ENCODE data around the gene SLC25A5. TPM values are rescaled to one million over a fixed set of nuclear protein-coding genes. Genes with fewer than 3 reads are reported as not detected.

SLC25A5 gene
- total RNA-seq, 1 donor from 2014 or later, result 118 TPM

DNA sequence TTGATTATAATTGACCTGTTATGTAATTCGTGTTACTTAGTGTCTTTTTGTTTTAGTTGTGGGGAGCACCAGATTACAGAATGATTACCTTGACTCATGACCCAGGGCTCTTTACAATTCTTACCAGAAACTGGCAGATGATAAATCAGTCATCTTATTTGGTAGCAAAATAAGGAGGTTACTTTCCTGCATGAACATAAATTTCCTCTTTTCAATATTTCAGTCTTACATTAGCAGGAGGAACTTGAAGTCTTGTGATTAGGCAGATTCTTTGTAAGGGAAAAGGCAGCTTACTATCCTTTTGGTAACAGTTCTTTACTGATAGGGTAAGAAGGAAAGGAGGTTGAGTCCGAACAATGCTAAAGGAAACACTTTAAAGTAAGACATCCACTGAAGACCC lies 26.0 kb upstream of the SLC25A5 start:
- H3K9me3 ChIP-seq (ENCODE audit: control insufficient read depth in 3 of 3, low read length in 3 of 3), result no peaks in the 10 kb centered on the region
- no peak overlapping the region for H3K9ac ChIP-seq (ENCODE audit: low read depth in 1 of 3, low read length in 3 of 3)
- H3K27ac ChIP-seq (ENCODE audit: low read depth, low read length), result no peak overlapping the region
- H3K36me3 ChIP-seq (ENCODE audit: control insufficient read depth in 3 of 3, insufficient read depth in 3 of 3, low read length in 3 of 3), result no peaks in the 10 kb centered on the region
- no peak overlapping the region for H3K4me3 ChIP-seq (ENCODE audit: low read length in 3 of 3)
- H3K27me3 ChIP-seq (ENCODE audit: control insufficient read depth in 3 of 3, insufficient read depth in 3 of 3, low read length in 3 of 3), result no peaks in the 10 kb centered on the region
- no peaks in the 10 kb centered on the region for H3K4me1 ChIP-seq (ENCODE audit: control insufficient read depth in 3 of 3, insufficient read depth in 3 of 3, low read length in 3 of 3)

- H3K4me3 ChIP-seq (ENCODE audit: low read length in 3 of 3), result no peak overlapping the region
- H3K4me1 ChIP-seq (ENCODE audit: control insufficient read depth in 3 of 3, insufficient read depth in 3 of 3, low read length in 3 of 3), result no peaks in the 10 kb centered on the region
- H3K27ac ChIP-seq (ENCODE audit: low read depth, low read length), result no peak overlapping the region
- peaks cover 0 to 5% (median 0%) of the 10 kb centered on the region in 3 donors for H3K36me3 ChIP-seq (ENCODE audit: control insufficient read depth in 3 of 3, insufficient read depth in 3 of 3, low read length in 3 of 3)
- no peak overlapping the region for H3K9ac ChIP-seq (ENCODE audit: low read depth in 1 of 3, low read length in 3 of 3)
- H3K27me3 ChIP-seq (ENCODE audit: control insufficient read depth in 3 of 3, insufficient read depth in 3 of 3, low read length in 3 of 3), result no peaks in the 10 kb centered on the region
- no peaks in the 10 kb centered on the region for H3K9me3 ChIP-seq (ENCODE audit: control insufficient read depth in 3 of 3, low read length in 3 of 3)
These were observed 15.0 kb upstream of the SLC25A5 start for GRCh38 chrX:119453202-119453601.

- Histone ChIP-seq H3K4me3 (ENCODE audit: low read length in 3 of 3) (no peak overlapping the region), H3K9me3 (ENCODE audit: control insufficient read depth in 3 of 3, low read length in 3 of 3) (no peaks in the 10 kb centered on the region), H3K27ac (ENCODE audit: low read depth, low read length) (no peak overlapping the region), H3K4me1 (ENCODE audit: control insufficient read depth in 3 of 3, insufficient read depth in 3 of 3, low read length in 3 of 3) (no peaks in the 10 kb centered on the region), H3K9ac (ENCODE audit: low read depth in 1 of 3, low read length in 3 of 3) (no peak overlapping the region), H3K27me3 (ENCODE audit: control insufficient read depth in 3 of 3, insufficient read depth in 3 of 3, low read length in 3 of 3) (no peaks in the 10 kb centered on the region), H3K36me3 (ENCODE audit: control insufficient read depth in 3 of 3, insufficient read depth in 3 of 3, low read length in 3 of 3) (peaks cover 0 to 5% (median 0%) of the 10 kb centered on the region in 3 donors)
These were observed 13.0 kb upstream of the SLC25A5 start for GRCh38 chrX:119455264-119455663.

DNA sequence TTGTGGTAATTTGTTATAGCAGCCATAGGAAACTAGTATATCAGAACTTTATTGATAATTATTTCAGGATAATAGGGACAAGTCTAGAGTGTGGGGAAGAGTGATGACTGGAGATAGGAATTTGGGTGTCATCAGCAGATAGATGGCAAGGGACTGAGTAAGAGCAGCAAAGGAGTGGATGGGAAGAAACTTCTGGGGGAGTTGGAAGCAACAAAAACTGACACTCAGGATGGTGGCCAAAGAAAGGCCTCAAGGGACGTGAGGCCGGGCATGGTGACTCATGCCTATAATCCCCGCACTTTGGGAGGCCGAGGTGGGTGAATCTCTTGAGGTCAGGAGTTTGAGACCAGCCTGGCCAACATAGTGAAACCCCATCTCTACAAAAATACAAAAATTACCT lies 9.1 kb upstream of the SLC25A5 start:
- no peaks in the 10 kb centered on the region for H3K4me1 ChIP-seq (ENCODE audit: control insufficient read depth in 3 of 3, insufficient read depth in 3 of 3, low read length in 3 of 3)
- H3K9me3 ChIP-seq (ENCODE audit: control insufficient read depth in 3 of 3, low read length in 3 of 3), result no peaks in the 10 kb centered on the region

DNA sequence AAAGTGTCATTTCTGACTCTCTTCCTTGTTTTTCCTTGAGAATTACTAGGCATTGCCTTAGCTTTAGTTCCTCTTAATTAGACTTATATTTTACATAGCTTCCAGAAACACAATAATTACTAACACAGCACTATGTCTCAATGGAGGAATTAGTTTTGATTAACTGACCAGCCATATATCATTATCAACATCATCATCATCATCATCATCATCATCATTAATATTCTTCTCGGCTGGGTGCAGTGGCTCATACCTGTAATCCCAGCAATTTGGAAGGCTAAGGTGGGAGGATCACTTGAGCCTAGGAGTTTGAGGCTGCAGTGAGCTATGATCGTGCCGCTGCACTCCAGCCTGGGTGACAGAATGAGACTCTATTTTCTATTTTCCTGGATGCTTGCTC lies 2.7 kb upstream of the SLC25A5 start:
- no peaks in the 10 kb centered on the region for H3K9me3 ChIP-seq (ENCODE audit: control insufficient read depth in 3 of 3, low read length in 3 of 3)
- no peaks in the 10 kb centered on the region for H3K27me3 ChIP-seq (ENCODE audit: control insufficient read depth in 3 of 3, insufficient read depth in 3 of 3, low read length in 3 of 3)
- H3K4me3 ChIP-seq (ENCODE audit: low read length in 3 of 3), result no peak overlapping the region
- peaks cover 6 to 19% (median 13%) of the 10 kb centered on the region in 3 donors for H3K4me1 ChIP-seq (ENCODE audit: control insufficient read depth in 3 of 3, insufficient read depth in 3 of 3, low read length in 3 of 3)
- no peak overlapping the region for H3K9ac ChIP-seq (ENCODE audit: low read depth in 1 of 3, low read length in 3 of 3)
- H3K36me3 ChIP-seq (ENCODE audit: control insufficient read depth in 3 of 3, insufficient read depth in 3 of 3, low read length in 3 of 3), result peaks cover 6 to 7% (median 7%) of the 10 kb centered on the region in 3 donors
- H3K27ac ChIP-seq (ENCODE audit: low read depth, low read length), result no peak overlapping the region

More for the DNA sequence above, 9.1 kb upstream of the SLC25A5 start:
- Histone ChIP-seq H3K27ac (ENCODE audit: low read depth, low read length) (no peak overlapping the region), H3K36me3 (ENCODE audit: control insufficient read depth in 3 of 3, insufficient read depth in 3 of 3, low read length in 3 of 3) (no peaks in the 10 kb centered on the region), H3K4me3 (ENCODE audit: low read length in 3 of 3) (no peak overlapping the region), H3K9ac (ENCODE audit: low read depth in 1 of 3, low read length in 3 of 3) (no peak overlapping the region), H3K27me3 (ENCODE audit: control insufficient read depth in 3 of 3, insufficient read depth in 3 of 3, low read length in 3 of 3) (no peaks in the 10 kb centered on the region)

DNA sequence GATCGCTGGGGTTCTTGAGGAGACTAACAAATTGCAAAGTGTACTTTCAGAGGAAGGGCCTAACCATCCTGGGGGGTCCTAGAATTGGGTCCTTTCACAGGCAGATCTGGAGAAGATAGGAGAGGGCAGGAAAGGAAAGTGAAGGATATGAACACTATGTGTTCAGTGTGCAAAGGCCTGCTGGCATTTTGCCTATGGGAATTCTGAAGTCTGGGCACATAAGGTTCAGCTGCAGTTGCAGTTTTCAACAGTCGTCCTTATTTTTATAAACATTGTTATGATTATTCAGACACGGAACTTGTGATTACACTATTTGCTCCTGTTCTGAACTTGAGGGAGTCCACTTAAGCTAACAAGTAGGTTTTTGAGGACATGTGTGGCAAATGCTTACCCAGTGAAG lies 1.3 kb upstream of the SLC25A5 start:
- H3K27me3 ChIP-seq (ENCODE audit: control insufficient read depth in 3 of 3, insufficient read depth in 3 of 3, low read length in 3 of 3), result no peaks in the 10 kb centered on the region
- H3K4me3 ChIP-seq (ENCODE audit: low read length in 3 of 3), result no peak overlapping the region
- peaks cover 6 to 20% (median 13%) of the 10 kb centered on the region in 3 donors for H3K4me1 ChIP-seq (ENCODE audit: control insufficient read depth in 3 of 3, insufficient read depth in 3 of 3, low read length in 3 of 3)
- H3K9ac ChIP-seq (ENCODE audit: low read depth in 1 of 3, low read length in 3 of 3), result no peak overlapping the region
- H3K36me3 ChIP-seq (ENCODE audit: control insufficient read depth in 3 of 3, insufficient read depth in 3 of 3, low read length in 3 of 3), result peaks cover 8 to 13% (median 12%) of the 10 kb centered on the region in 3 donors
- H3K27ac ChIP-seq (ENCODE audit: low read depth, low read length), result no peak overlapping the region
- H3K9me3 ChIP-seq (ENCODE audit: control insufficient read depth in 3 of 3, low read length in 3 of 3), result no peaks in the 10 kb centered on the region

- H3K9me3 ChIP-seq (ENCODE audit: control insufficient read depth in 3 of 3, low read length in 3 of 3), result no peaks in the 10 kb centered on the region
- no peak overlapping the region for H3K27ac ChIP-seq (ENCODE audit: low read depth, low read length)
- peaks cover 6 to 20% (median 13%) of the 10 kb centered on the region in 3 donors for H3K4me1 ChIP-seq (ENCODE audit: control insufficient read depth in 3 of 3, insufficient read depth in 3 of 3, low read length in 3 of 3)
- H3K36me3 ChIP-seq (ENCODE audit: control insufficient read depth in 3 of 3, insufficient read depth in 3 of 3, low read length in 3 of 3), result peaks cover 8 to 13% (median 12%) of the 10 kb centered on the region in 3 donors
- H3K9ac ChIP-seq (ENCODE audit: low read depth in 1 of 3, low read length in 3 of 3), result peak overlapping the region in 1 of 3 donors; percentile 93
- no peaks in the 10 kb centered on the region for H3K27me3 ChIP-seq (ENCODE audit: control insufficient read depth in 3 of 3, insufficient read depth in 3 of 3, low read length in 3 of 3)
- peak overlapping the region in 2 of 3 donors; percentile 76 to 81 for H3K4me3 ChIP-seq (ENCODE audit: low read length in 3 of 3)
These were observed 811 bp upstream of the SLC25A5 start for GRCh38 chrX:119467433-119467832.

DNA sequence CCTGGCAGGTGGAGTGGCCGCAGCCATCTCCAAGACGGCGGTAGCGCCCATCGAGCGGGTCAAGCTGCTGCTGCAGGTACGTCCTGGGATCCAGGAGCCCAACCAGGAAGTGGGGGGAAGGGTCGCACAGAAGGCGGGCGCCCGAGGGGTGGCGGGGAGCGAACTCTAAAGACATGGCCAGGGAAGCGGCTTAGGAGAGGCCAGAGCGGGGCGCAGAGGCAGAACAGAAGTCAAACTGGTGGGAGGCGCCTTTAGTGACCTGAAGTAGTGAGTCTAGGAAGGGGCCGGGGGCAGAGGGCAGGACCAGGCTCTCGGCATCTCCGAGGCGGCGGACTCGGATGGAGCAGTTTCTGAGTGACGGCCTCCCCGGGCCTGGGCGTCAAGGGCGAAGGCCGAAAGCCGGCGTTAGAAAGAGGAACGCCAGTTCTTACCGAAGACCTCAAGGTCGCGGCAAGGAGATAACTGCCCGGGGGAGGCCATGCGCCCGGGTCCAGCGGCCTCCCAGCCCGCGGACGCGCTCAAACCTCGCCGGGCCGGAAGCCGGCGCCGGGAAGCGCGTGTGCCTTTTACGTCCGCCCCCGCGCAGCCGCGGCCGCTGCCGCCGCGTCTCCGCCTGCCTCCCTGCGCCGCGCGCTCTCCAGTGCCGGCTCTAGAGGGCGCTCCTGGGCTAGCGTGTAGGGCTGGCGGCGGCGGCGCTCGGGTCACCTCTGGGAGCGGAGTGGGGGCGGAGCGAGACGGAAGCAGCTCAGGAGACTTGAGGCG lies 488 bp downstream of the SLC25A5 start:
- H3K36me3 ChIP-seq (ENCODE audit: control insufficient read depth in 3 of 3, insufficient read depth in 3 of 3, low read length in 3 of 3), result peaks cover 8 to 13% (median 12%) of the 10 kb centered on the region in 3 donors
- H3K4me1 ChIP-seq (ENCODE audit: control insufficient read depth in 3 of 3, insufficient read depth in 3 of 3, low read length in 3 of 3), result peaks cover 6 to 20% (median 13%) of the 10 kb centered on the region in 3 donors
- peak overlapping the region; percentile 89 to 93 (median 93) for H3K9ac ChIP-seq (ENCODE audit: low read depth in 1 of 3, low read length in 3 of 3)
- peak overlapping the region; percentile 81 to 84 (median 81) for H3K4me3 ChIP-seq (ENCODE audit: low read length in 3 of 3)
- H3K27ac ChIP-seq (ENCODE audit: low read depth, low read length), result peak overlapping the region; percentile 97
- no peaks in the 10 kb centered on the region for H3K27me3 ChIP-seq (ENCODE audit: control insufficient read depth in 3 of 3, insufficient read depth in 3 of 3, low read length in 3 of 3)
- H3K9me3 ChIP-seq (ENCODE audit: control insufficient read depth in 3 of 3, low read length in 3 of 3), result no peaks in the 10 kb centered on the region

DNA sequence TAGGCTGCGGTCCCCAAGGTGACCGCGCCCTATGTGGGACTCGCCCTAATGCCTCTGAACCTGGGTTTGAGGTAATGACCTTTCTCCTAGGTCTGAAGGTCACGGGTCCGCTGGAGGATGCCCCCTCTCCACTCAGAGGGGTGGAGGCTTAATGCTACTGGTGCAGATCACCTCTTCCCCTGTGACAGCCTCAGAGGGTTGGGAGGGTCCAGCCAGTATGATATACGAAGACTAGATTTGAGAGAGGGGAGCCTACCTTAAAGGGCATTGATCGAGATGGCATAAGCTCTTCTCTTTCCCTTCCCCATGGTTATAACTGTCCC lies 1.0 kb downstream of the SLC25A5 start:
- Histone ChIP-seq H3K27me3 (ENCODE audit: control insufficient read depth in 3 of 3, insufficient read depth in 3 of 3, low read length in 3 of 3) (no peaks in the 10 kb centered on the region), H3K27ac (ENCODE audit: low read depth, low read length) (peak overlapping the region; percentile 97), H3K4me3 (ENCODE audit: low read length in 3 of 3) (peak overlapping the region; percentile 78 to 81 (median 81)), H3K36me3 (ENCODE audit: control insufficient read depth in 3 of 3, insufficient read depth in 3 of 3, low read length in 3 of 3) (peaks cover 8 to 13% (median 12%) of the 10 kb centered on the region in 3 donors), H3K9me3 (ENCODE audit: control insufficient read depth in 3 of 3, low read length in 3 of 3) (no peaks in the 10 kb centered on the region), H3K9ac (ENCODE audit: low read depth in 1 of 3, low read length in 3 of 3) (peak overlapping the region; percentile 46 to 86 (median 85)), H3K4me1 (ENCODE audit: control insufficient read depth in 3 of 3, insufficient read depth in 3 of 3, low read length in 3 of 3) (peaks cover 6 to 20% (median 13%) of the 10 kb centered on the region in 3 donors)

- Histone ChIP-seq H3K36me3 (ENCODE audit: control insufficient read depth in 3 of 3, insufficient read depth in 3 of 3, low read length in 3 of 3) (peaks cover 8 to 13% (median 12%) of the 10 kb centered on the region in 3 donors), H3K27me3 (ENCODE audit: control insufficient read depth in 3 of 3, insufficient read depth in 3 of 3, low read length in 3 of 3) (no peaks in the 10 kb centered on the region), H3K27ac (ENCODE audit: low read depth, low read length) (no peak overlapping the region), H3K9ac (ENCODE audit: low read depth in 1 of 3, low read length in 3 of 3) (no peak overlapping the region), H3K4me1 (ENCODE audit: control insufficient read depth in 3 of 3, insufficient read depth in 3 of 3, low read length in 3 of 3) (peaks cover 5 to 13% (median 6%) of the 10 kb centered on the region in 3 donors), H3K4me3 (ENCODE audit: low read length in 3 of 3) (no peak overlapping the region), H3K9me3 (ENCODE audit: control insufficient read depth in 3 of 3, low read length in 3 of 3) (no peaks in the 10 kb centered on the region)
These were observed 6.6 kb downstream of the SLC25A5 start for GRCh38 chrX:119474615-119475388.

Measured in skeletal muscle tissue (tissue), 4 donors.